Peyer's patch (tissue), 4 donors: ENCODE data around the gene C3orf80.
"Not testable (repeated sequence)": the region's sequence is repeated elsewhere in the genome, so short reads cannot be mapped to it uniquely, and the experiment has no call there.

ENCODE experiments used
- CTCF ChIP-seq, 6 experiments: fragments of 450-650 bp in 4 of 6; fragments of 200-600 bp in 2 of 6; sonication (generic) in 1 of 6; IDR thresholded peaks; one replicate each; pipeline ENCODE4 v1.5.1; 2017 to 2019; ENCODE audit warnings: antibody characterized with exemption in 6 of 6, mild to moderate bottlenecking in 3 of 6, moderate library complexity in 1 of 6
- POLR2A ChIP-seq, 2 donors: fragments of 450-650 bp; IDR thresholded peaks; one replicate each; pipeline ENCODE4 v1.5.1; 2017; ENCODE audit warnings: antibody characterized with exemption in 2 of 2, mild to moderate bottlenecking in 2 of 2, moderate library complexity in 2 of 2

GRCh38 chr3:160178661-160179060 is 46.6 kb upstream of the C3orf80 start:
- not testable (repeated sequence) for TF ChIP-seq CTCF, POLR2A (IDR thresholded peaks at IDR 0.05)
